ENCODE results near the gene UBC. TPM values are rescaled to one million over a fixed set of nuclear protein-coding genes. Genes with fewer than 3 reads are reported as not detected.
A peak's percentile ranks its signal among the peaks of the same experiment; 100 is the strongest.
"Not testable (repeated sequence)": the region's sequence is repeated elsewhere in the genome, so short reads cannot be mapped to it uniquely, and the experiment has no call there.

The UBC gene
- total RNA-seq, 1 experiment from 2014 or later, result 523 TPM

- H3K4me3 Mint-ChIP-seq, result no peak overlapping the region
These were observed 23.7 kb upstream of the UBC start for GRCh38 chr12:124938108-124938507.

DNA sequence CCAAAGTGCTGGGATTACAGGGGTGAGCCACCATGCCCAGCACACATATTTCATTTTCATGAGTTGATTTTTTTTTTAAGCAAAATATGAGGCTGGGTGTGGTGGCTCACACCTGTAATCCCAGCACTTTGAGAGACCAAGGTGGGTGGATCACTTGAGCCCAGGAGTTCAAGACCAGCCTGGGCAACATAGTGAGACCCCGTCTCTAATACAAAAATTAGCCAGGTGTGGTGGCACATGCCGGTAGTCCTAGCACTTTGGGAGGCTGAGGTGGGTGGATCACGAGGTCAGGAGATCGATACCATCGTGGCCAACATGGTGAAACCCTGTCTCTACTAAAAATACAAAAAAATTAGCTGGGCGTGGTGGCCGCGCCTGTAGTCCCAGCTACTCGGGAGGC, 17.1 kb upstream of the UBC start:
- H4K8ac ChIP-seq (replicated peaks; ENCODE audit: insufficient read length, low read depth, low read length), result not testable (repeated sequence)
- WGBS (ENCODE audit: extremely low coverage, insufficient read length, low lambda C conversion rate), result no CpG with 5 or more reads among the region's 9 CpGs

More at GRCh38 chr12:124938108-124938507, 23.7 kb upstream of the UBC start:
- Histone ChIP-seq H2BK120ac (ENCODE audit: low read depth, low read length, poor library complexity, severe bottlenecking) (no peak overlapping the region), H2BK15ac (ENCODE audit: low read depth, low read length) (no peak overlapping the region), H3K79me1 (ENCODE audit: insufficient read depth, low read depth, low read length, poor library complexity, severe bottlenecking) (no peaks in the 10 kb centered on the region), H4K20me1 (ENCODE audit: control insufficient read depth, insufficient read depth, insufficient read length) (no peaks in the 10 kb centered on the region), H4K8ac (replicated peaks; ENCODE audit: insufficient read length, low read depth, low read length) (no peak overlapping the region), H3K27ac (ENCODE audit: insufficient read length, low read depth, low read length) (no peak overlapping the region), H4K91ac (ENCODE audit: insufficient read length, low read depth, low read length) (no peak overlapping the region), H2AFZ (ENCODE audit: low read length) (no peak overlapping the region), H3K4me1 (ENCODE audit: insufficient read depth, low read length) (no peaks in the 10 kb centered on the region), H2BK20ac (ENCODE audit: low read depth, low read length, poor library complexity, severe bottlenecking) (no peak overlapping the region), H2AK5ac (ENCODE audit: insufficient read length, low read length) (no peak overlapping the region), H3T11ph (ENCODE audit: low read length) (no peak overlapping the region), H3K79me2 (ENCODE audit: insufficient read depth, low read length) (no peaks in the 10 kb centered on the region), H2BK12ac (ENCODE audit: insufficient read length, low read depth, low read length) (no peak overlapping the region), H3K14ac (ENCODE audit: insufficient read depth, low read length) (no peak overlapping the region), H3K23ac (ENCODE audit: insufficient read length, low read depth, low read length) (no peak overlapping the region), H3K9ac (ENCODE audit: extremely low read depth, insufficient read length, low read length) (no peak overlapping the region), H3K9me3 (ENCODE audit: control insufficient read depth, low read depth, low read length) (no peaks in the 10 kb centered on the region), H3K4me2 (ENCODE audit: insufficient read depth, insufficient read length, low read length) (no peak overlapping the region), H3K27me3 (ENCODE audit: insufficient read depth, low read length) (no peaks in the 10 kb centered on the region), H3K18ac (ENCODE audit: insufficient read length, low read depth, low read length) (no peak overlapping the region), H2BK5ac (ENCODE audit: insufficient read length, low read length) (no peak overlapping the region), H4K5ac (ENCODE audit: insufficient read length, low read depth, low read length) (no peak overlapping the region), H3K56ac (ENCODE audit: insufficient read length, low read depth, low read length) (no peak overlapping the region), H3K4ac (ENCODE audit: low read depth, low read length) (no peak overlapping the region), H3K23me2 (ENCODE audit: insufficient read length, low read depth, low read length, poor library complexity, severe bottlenecking) (peaks cover 10% of the 10 kb centered on the region)
- H3K4me1 Mint-ChIP-seq, result peaks cover 9 to 11% of the 10 kb centered on the region in 2 experiments; a peak in 3 of 4 replicates
- TF ChIP-seq, protein P1, sequence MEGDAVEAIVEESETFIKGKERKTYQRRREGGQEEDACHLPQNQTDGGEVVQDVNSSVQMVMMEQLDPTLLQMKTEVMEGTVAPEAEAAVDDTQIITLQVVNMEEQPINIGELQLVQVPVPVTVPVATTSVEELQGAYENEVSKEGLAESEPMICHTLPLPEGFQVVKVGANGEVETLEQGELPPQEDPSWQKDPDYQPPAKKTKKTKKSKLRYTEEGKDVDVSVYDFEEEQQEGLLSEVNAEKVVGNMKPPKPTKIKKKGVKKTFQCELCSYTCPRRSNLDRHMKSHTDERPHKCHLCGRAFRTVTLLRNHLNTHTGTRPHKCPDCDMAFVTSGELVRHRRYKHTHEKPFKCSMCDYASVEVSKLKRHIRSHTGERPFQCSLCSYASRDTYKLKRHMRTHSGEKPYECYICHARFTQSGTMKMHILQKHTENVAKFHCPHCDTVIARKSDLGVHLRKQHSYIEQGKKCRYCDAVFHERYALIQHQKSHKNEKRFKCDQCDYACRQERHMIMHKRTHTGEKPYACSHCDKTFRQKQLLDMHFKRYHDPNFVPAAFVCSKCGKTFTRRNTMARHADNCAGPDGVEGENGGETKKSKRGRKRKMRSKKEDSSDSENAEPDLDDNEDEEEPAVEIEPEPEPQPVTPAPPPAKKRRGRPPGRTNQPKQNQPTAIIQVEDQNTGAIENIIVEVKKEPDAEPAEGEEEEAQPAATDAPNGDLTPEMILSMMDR (conservative IDR thresholded peaks at IDR 0.05), result no peak
- no peak for DNase-seq
- peaks cover 0 to 7% (median 1%) of the 10 kb centered on the region in 3 experiments; a peak in 4 of 7 replicates for H3K36me3 Mint-ChIP-seq (ENCODE audit: insufficient read depth in 1 of 3, low read depth in 3 of 3)
- no peaks in the 10 kb centered on the region for H3K27me3 Mint-ChIP-seq (ENCODE audit: low read depth)
- WGBS (ENCODE audit: extremely low coverage, insufficient read length, low lambda C conversion rate), result 100% methylated on average over 1 of the region's 5 CpGs
- H3K9me3 Mint-ChIP-seq, result no peaks in the 10 kb centered on the region
- H3K27ac Mint-ChIP-seq, result 0 out of 7 replicates have a peak overlapping the region, but pooled peaks of 1 of the 3 experiments have one; percentile 17

More for the DNA sequence above, 17.1 kb upstream of the UBC start:
- H3K23ac ChIP-seq (ENCODE audit: insufficient read length, low read depth, low read length); H3K27me3 Mint-ChIP-seq (ENCODE audit: low read depth); H2BK12ac ChIP-seq (ENCODE audit: insufficient read length, low read depth, low read length); H2BK15ac ChIP-seq (ENCODE audit: low read depth, low read length); H3K18ac ChIP-seq (ENCODE audit: insufficient read length, low read depth, low read length); H3K23me2 ChIP-seq (ENCODE audit: insufficient read length, low read depth, low read length, poor library complexity, severe bottlenecking); H3K27ac Mint-ChIP-seq; H2AFZ ChIP-seq (ENCODE audit: low read length); H4K5ac ChIP-seq (ENCODE audit: insufficient read length, low read depth, low read length); H3K27me3 ChIP-seq (ENCODE audit: insufficient read depth, low read length); H3T11ph ChIP-seq (ENCODE audit: low read length); H3K14ac ChIP-seq (ENCODE audit: insufficient read depth, low read length); H3K9me3 ChIP-seq (ENCODE audit: control insufficient read depth, low read depth, low read length); H4K91ac ChIP-seq (ENCODE audit: insufficient read length, low read depth, low read length); H3K27ac ChIP-seq (ENCODE audit: insufficient read length, low read depth, low read length); H3K9ac ChIP-seq (ENCODE audit: extremely low read depth, insufficient read length, low read length); H2BK5ac ChIP-seq (ENCODE audit: insufficient read length, low read length); H3K4ac ChIP-seq (ENCODE audit: low read depth, low read length); DNase-seq; H3K9me3 Mint-ChIP-seq; H4K20me1 ChIP-seq (ENCODE audit: control insufficient read depth, insufficient read depth, insufficient read length); H2BK20ac ChIP-seq (ENCODE audit: low read depth, low read length, poor library complexity, severe bottlenecking); H2AK5ac ChIP-seq (ENCODE audit: insufficient read length, low read length); H3K4me1 ChIP-seq (ENCODE audit: insufficient read depth, low read length); H3K36me3 Mint-ChIP-seq (ENCODE audit: insufficient read depth in 1 of 3, low read depth in 3 of 3); H2BK120ac ChIP-seq (ENCODE audit: low read depth, low read length, poor library complexity, severe bottlenecking); H3K79me2 ChIP-seq (ENCODE audit: insufficient read depth, low read length); H3K4me2 ChIP-seq (ENCODE audit: insufficient read depth, insufficient read length, low read length); H3K56ac ChIP-seq (ENCODE audit: insufficient read length, low read depth, low read length); H3K79me1 ChIP-seq (ENCODE audit: insufficient read depth, low read depth, low read length, poor library complexity, severe bottlenecking); H3K4me3 Mint-ChIP-seq: not testable (repeated sequence)
- H3K4me1 Mint-ChIP-seq, result peaks cover 11 to 13% of the 10 kb centered on the region in 2 experiments

All from H9 (cell line).